H9 (cell line): ENCODE data around the gene FOXP2. TPM values are rescaled to one million over a fixed set of nuclear protein-coding genes. Genes with fewer than 3 reads are reported as not detected.

ENCODE experiments used
- DNase-seq: peaks from one replicate; pipeline ENCODE4 v3.0.0-alpha.2; 2017
- H2AFZ ChIP-seq: one replicate; pipeline ENCODE4 v1.6.1; 2013; ENCODE audit warnings: mild to moderate bottlenecking, low read length, control low read depth, moderate library complexity
- H2AK5ac ChIP-seq: 2 replicates; pipeline ENCODE4 v1.6.1; 2013; ENCODE audit warnings: low read length, control low read depth, mixed read lengths; ENCODE audit not compliant: insufficient read length
- H2BK120ac ChIP-seq: one replicate; pipeline ENCODE4 v1.6.1; 2013; ENCODE audit warnings: low read depth, mild to moderate bottlenecking, low read length, control low read depth, inconsistent platforms; ENCODE audit not compliant: poor library complexity, severe bottlenecking
- H2BK12ac ChIP-seq: 2 replicates; pipeline ENCODE4 v1.6.1; 2013; ENCODE audit warnings: low read length, control low read depth, mixed read lengths, low read depth; ENCODE audit not compliant: insufficient read length
- H2BK15ac ChIP-seq: 2 replicates; pipeline ENCODE4 v1.6.1; 2013; ENCODE audit warnings: low read depth, low read length, control low read depth
- H2BK20ac ChIP-seq: one replicate; pipeline ENCODE4 v1.6.1; 2013; ENCODE audit warnings: low read depth, mild to moderate bottlenecking, low read length, control low read depth, inconsistent platforms; ENCODE audit not compliant: poor library complexity, severe bottlenecking
- H2BK5ac ChIP-seq: 2 replicates; pipeline ENCODE4 v1.6.1; 2013; ENCODE audit warnings: low read length, control low read depth, mixed read lengths; ENCODE audit not compliant: insufficient read length
- H3K14ac ChIP-seq: 2 replicates; pipeline ENCODE4 v1.6.1; 2013; ENCODE audit warnings: low read length, control low read depth; ENCODE audit not compliant: insufficient read depth
- H3K18ac ChIP-seq: 2 replicates; pipeline ENCODE4 v1.6.1; 2013; ENCODE audit warnings: low read depth, mild to moderate bottlenecking, mixed read lengths, low read length, control low read depth; ENCODE audit not compliant: insufficient read length
- H3K23ac ChIP-seq: 2 replicates; pipeline ENCODE4 v1.6.1; 2013; ENCODE audit warnings: low read length, control low read depth, mixed read lengths, low read depth; ENCODE audit not compliant: insufficient read length
- H3K23me2 ChIP-seq: 2 replicates; pipeline ENCODE4 v1.6.1; 2013; ENCODE audit warnings: low read depth, mild to moderate bottlenecking, mixed read lengths, low read length, control low read depth; ENCODE audit not compliant: insufficient read length, poor library complexity, severe bottlenecking
- H3K27ac ChIP-seq: 2 replicates; pipeline ENCODE4 v1.5.1; 2013; ENCODE audit warnings: low read length, control low read depth, mixed read lengths, low read depth; ENCODE audit not compliant: insufficient read length
- H3K27me3 ChIP-seq: 2 replicates; pipeline ENCODE4 v1.6.1; 2013; ENCODE audit warnings: low read length, control low read depth, inconsistent platforms; ENCODE audit not compliant: insufficient read depth
- H3K4ac ChIP-seq: 2 replicates; pipeline ENCODE4 v1.6.1; 2013; ENCODE audit warnings: low read depth, mild to moderate bottlenecking, control low read depth, inconsistent platforms, low read length, moderate library complexity
- H3K4me1 ChIP-seq: 2 replicates; pipeline ENCODE4 v1.6.1; 2013; ENCODE audit warnings: low read length, control low read depth, inconsistent platforms; ENCODE audit not compliant: insufficient read depth
- H3K4me2 ChIP-seq: 2 replicates; pipeline ENCODE4 v1.6.1; 2013; ENCODE audit warnings: low read length, control low read depth, mixed read lengths; ENCODE audit not compliant: insufficient read length, insufficient read depth
- H3K56ac ChIP-seq: 2 replicates; pipeline ENCODE4 v1.6.1; 2013; ENCODE audit warnings: low read depth, mild to moderate bottlenecking, mixed read lengths, low read length, control low read depth; ENCODE audit not compliant: insufficient read length
- H3K79me1 ChIP-seq: 2 replicates; pipeline ENCODE4 v1.6.1; 2013; ENCODE audit warnings: low read depth, mild to moderate bottlenecking, moderate library complexity, low read length, control low read depth, inconsistent platforms; ENCODE audit not compliant: insufficient read depth, poor library complexity, severe bottlenecking
- H3K79me2 ChIP-seq: 2 replicates; pipeline ENCODE4 v1.6.1; 2013; ENCODE audit warnings: low read length, control low read depth, inconsistent platforms; ENCODE audit not compliant: insufficient read depth
- H3K9ac ChIP-seq: 2 replicates; pipeline ENCODE4 v1.6.1; 2013; ENCODE audit warnings: low read length, control low read depth, mixed read lengths; ENCODE audit not compliant: insufficient read length; ENCODE audit errors: extremely low read depth
- H3K9me3 ChIP-seq: one replicate; pipeline ENCODE4 v1.6.1; 2013; ENCODE audit warnings: low read depth, low read length, inconsistent platforms; ENCODE audit not compliant: control insufficient read depth
- H3T11ph ChIP-seq: one replicate; pipeline ENCODE4 v1.6.1; 2013; ENCODE audit warnings: mild to moderate bottlenecking, low read length, control low read depth, inconsistent platforms
- H4K20me1 ChIP-seq: one replicate; pipeline ENCODE4 v1.6.1; 2013; ENCODE audit not compliant: control insufficient read depth, insufficient read length, insufficient read depth
- H4K5ac ChIP-seq: 2 replicates; pipeline ENCODE4 v1.6.1; 2013; ENCODE audit warnings: low read depth, mild to moderate bottlenecking, mixed read lengths, low read length, control low read depth; ENCODE audit not compliant: insufficient read length
- H4K8ac ChIP-seq: replicated peaks from 2 replicates; pipeline ENCODE4 v1.6.1; 2013; ENCODE audit warnings: low read length, control low read depth, mixed read lengths, low read depth; ENCODE audit not compliant: insufficient read length
- H4K91ac ChIP-seq: 2 replicates; pipeline ENCODE4 v1.6.1; 2013; ENCODE audit warnings: low read depth, mild to moderate bottlenecking, moderate library complexity, mixed read lengths, low read length, control low read depth; ENCODE audit not compliant: insufficient read length
- H3K27ac Mint-ChIP-seq, 3 experiments: 2 replicates in 2 of 3; 3 replicates in 1 of 3; pipeline ENCODE4 v1.8.0; 2020 to 2021; ENCODE audit warnings: mixed read lengths in 3 of 3, mild to moderate bottlenecking in 1 of 3, moderate library complexity in 1 of 3
- H3K27me3 Mint-ChIP-seq: 2 replicates; pipeline ENCODE4 v1.8.0; 2021; ENCODE audit warnings: low read depth, mild to moderate bottlenecking, moderate library complexity, mixed read lengths
- H3K36me3 Mint-ChIP-seq, 3 experiments: 2 replicates in 2 of 3; 3 replicates in 1 of 3; pipeline ENCODE4 v1.8.0; 2020 to 2021; ENCODE audit warnings: low read depth in 3 of 3, mixed read lengths in 3 of 3; ENCODE audit not compliant: insufficient read depth in 1 of 3
- H3K4me1 Mint-ChIP-seq, 2 experiments: 2 replicates each; pipeline ENCODE4 v1.8.0; 2020; ENCODE audit warnings: mixed read lengths in 2 of 2
- H3K4me3 Mint-ChIP-seq, 2 experiments: 2 replicates in 1 of 2; 3 replicates in 1 of 2; pipeline ENCODE4 v1.8.0; 2020 to 2021; ENCODE audit warnings: mild to moderate bottlenecking in 2 of 2, mixed read lengths in 2 of 2, moderate library complexity in 1 of 2
- H3K9me3 Mint-ChIP-seq, 2 experiments: 2 replicates in 1 of 2; 3 replicates in 1 of 2; pipeline ENCODE4 v1.8.0; 2020; ENCODE audit warnings: mild to moderate bottlenecking in 2 of 2, mixed read lengths in 2 of 2, moderate library complexity in 1 of 2
- WGBS: extraction: QIAGEN DNeasy Blood & Tissue Kit; methylation state at CpG from one replicate; pipeline ENCODE4 v1.1.7; 2013; ENCODE audit warnings: missing lambda C conversion rate, low lambda C conversion rate, mixed read lengths; ENCODE audit not compliant: insufficient read length; ENCODE audit errors: extremely low coverage; 5-methylcytosine and 5-hydroxymethylcytosine counted together
- total RNA-seq: library from RNA; stranded (reverse); gene quantifications from 2 replicates; pipeline ENCODE4 v1.2.1, GENCODE V29; 2021
- TF ChIP-seq, protein P1 (sequence below): fragments of 200-600 bp; sonication (generic); conservative IDR thresholded peaks from 3 replicates; pipeline ENCODE4 v1.8.0; 2021; ENCODE audit warnings: antibody characterized with exemption, mild to moderate bottlenecking

FOXP2 gene
- total RNA-seq, 1 experiment from 2014 or later: not detected

DNA sequence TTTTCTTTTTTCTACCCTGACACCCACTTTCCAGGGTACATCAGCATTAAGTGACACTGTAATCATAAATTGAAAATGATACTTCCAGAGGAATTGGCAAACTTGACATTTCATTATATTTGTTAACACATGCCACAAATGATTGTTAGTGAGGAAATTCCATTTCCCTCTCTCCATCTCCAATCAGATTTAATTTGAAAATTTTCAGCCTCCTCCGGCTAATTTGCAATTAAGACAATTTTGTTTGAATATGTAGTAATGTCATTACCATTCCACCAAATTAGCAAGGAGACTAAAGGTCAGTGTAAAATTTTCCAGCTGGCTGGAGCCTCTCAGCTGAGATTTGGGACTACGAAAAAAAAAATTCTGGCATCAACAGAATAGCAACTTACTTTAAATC lies 242.7 kb downstream of the FOXP2 start:
- no peak overlapping the region for H3K4me2 ChIP-seq
- H3K23ac ChIP-seq: no peak overlapping the region
- Mint-ChIP-seq H3K27ac (no peak overlapping the region), H3K4me1 (peaks cover 40 to 48% of the 10 kb centered on the region in 2 experiments), H3K9me3 (no peaks in the 10 kb centered on the region), H3K27me3 (no peaks in the 10 kb centered on the region), H3K4me3 (no peak overlapping the region), H3K36me3 (no peaks in the 10 kb centered on the region)
- H3K14ac ChIP-seq: no peak overlapping the region
- H2BK120ac ChIP-seq: no peak overlapping the region
- H3K79me2 ChIP-seq: no peaks in the 10 kb centered on the region
- no peak overlapping the region for H3K9ac ChIP-seq
- no peak overlapping the region for H4K91ac ChIP-seq
- H2AK5ac ChIP-seq: no peak overlapping the region
- H3K79me1 ChIP-seq: no peaks in the 10 kb centered on the region
- H2BK5ac ChIP-seq: no peak overlapping the region
- H3K4me1 ChIP-seq: peaks cover 17% of the 10 kb centered on the region
- H3K27me3 ChIP-seq: no peaks in the 10 kb centered on the region
- no peak overlapping the region for H3K27ac ChIP-seq
- H3K56ac ChIP-seq: no peak overlapping the region
- WGBS: no CpG with 5 or more reads among the region's 2 CpGs
- no peaks in the 10 kb centered on the region for H3K9me3 ChIP-seq
- TF ChIP-seq, protein P1, sequence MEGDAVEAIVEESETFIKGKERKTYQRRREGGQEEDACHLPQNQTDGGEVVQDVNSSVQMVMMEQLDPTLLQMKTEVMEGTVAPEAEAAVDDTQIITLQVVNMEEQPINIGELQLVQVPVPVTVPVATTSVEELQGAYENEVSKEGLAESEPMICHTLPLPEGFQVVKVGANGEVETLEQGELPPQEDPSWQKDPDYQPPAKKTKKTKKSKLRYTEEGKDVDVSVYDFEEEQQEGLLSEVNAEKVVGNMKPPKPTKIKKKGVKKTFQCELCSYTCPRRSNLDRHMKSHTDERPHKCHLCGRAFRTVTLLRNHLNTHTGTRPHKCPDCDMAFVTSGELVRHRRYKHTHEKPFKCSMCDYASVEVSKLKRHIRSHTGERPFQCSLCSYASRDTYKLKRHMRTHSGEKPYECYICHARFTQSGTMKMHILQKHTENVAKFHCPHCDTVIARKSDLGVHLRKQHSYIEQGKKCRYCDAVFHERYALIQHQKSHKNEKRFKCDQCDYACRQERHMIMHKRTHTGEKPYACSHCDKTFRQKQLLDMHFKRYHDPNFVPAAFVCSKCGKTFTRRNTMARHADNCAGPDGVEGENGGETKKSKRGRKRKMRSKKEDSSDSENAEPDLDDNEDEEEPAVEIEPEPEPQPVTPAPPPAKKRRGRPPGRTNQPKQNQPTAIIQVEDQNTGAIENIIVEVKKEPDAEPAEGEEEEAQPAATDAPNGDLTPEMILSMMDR: no peak
- H2AFZ ChIP-seq: no peak overlapping the region
- no peak overlapping the region for H3K18ac ChIP-seq
- no peak overlapping the region for H4K5ac ChIP-seq
- no peaks in the 10 kb centered on the region for H4K20me1 ChIP-seq
- no peak overlapping the region for H2BK12ac ChIP-seq
- no peak overlapping the region for H4K8ac ChIP-seq
- no peak overlapping the region for H2BK15ac ChIP-seq
- no peaks in the 10 kb centered on the region for H3K23me2 ChIP-seq
- H3K4ac ChIP-seq: no peak overlapping the region
- no peak overlapping the region for H3T11ph ChIP-seq
- DNase-seq: no peak
- no peak overlapping the region for H2BK20ac ChIP-seq
